Small intestine (tissue), 7 donors: ENCODE data around the gene KANK4. TPM values are rescaled to one million over a fixed set of nuclear protein-coding genes. Genes with fewer than 3 reads are reported as not detected.

Experiments used
- DNase-seq, 2 donors: peaks; one replicate each; pipeline versions ENCODE4 v3.0.0 to v3.0.0-alpha.2; 2013
- FAIRE-seq: peaks from 2 replicates; lab custom pipeline; 2012; peaks lifted over from hg19 to GRCh38; lab: Jason Lieb, UNC
- H3K27ac ChIP-seq, 3 donors: one replicate each; pipeline ENCODE4 v1.5.1; 2013; ENCODE audit warnings: low read length in 2 of 3, mild to moderate bottlenecking in 2 of 3, control low read depth in 1 of 3, inconsistent platforms in 1 of 3, low read depth in 1 of 3, moderate library complexity in 1 of 3
- H3K27me3 ChIP-seq, 3 donors: one replicate each; pipeline ENCODE4 v1.6.1; 2013; ENCODE audit warnings: low read length in 3 of 3, inconsistent platforms in 1 of 3; ENCODE audit not compliant: control insufficient read depth in 3 of 3, insufficient read depth in 3 of 3
- H3K36me3 ChIP-seq, 3 donors: one replicate each; pipeline ENCODE4 v1.6.1; 2013; ENCODE audit warnings: low read length in 3 of 3, inconsistent platforms in 1 of 3, low read depth in 1 of 3, mild to moderate bottlenecking in 1 of 3, moderate library complexity in 1 of 3; ENCODE audit not compliant: control insufficient read depth in 3 of 3, insufficient read depth in 2 of 3
- H3K4me1 ChIP-seq, 3 donors: one replicate each; pipeline ENCODE4 v1.6.1; 2013; ENCODE audit warnings: low read length in 2 of 3, inconsistent platforms in 1 of 3, low read depth in 1 of 3, mild to moderate bottlenecking in 1 of 3, moderate library complexity in 1 of 3; ENCODE audit not compliant: control insufficient read depth in 3 of 3, insufficient read depth in 2 of 3
- H3K4me3 ChIP-seq, 3 donors: one replicate each; pipeline ENCODE4 v1.5.1; 2013; ENCODE audit warnings: low read length in 3 of 3, control low read depth in 1 of 3, inconsistent platforms in 1 of 3, low read depth in 1 of 3, mild to moderate bottlenecking in 1 of 3, moderate library complexity in 1 of 3
- H3K9me3 ChIP-seq, 2 donors: one replicate each; pipeline ENCODE4 v1.6.1; 2013; ENCODE audit warnings: low read depth in 1 of 2, low read length in 1 of 2; ENCODE audit not compliant: control insufficient read depth in 2 of 2, insufficient read depth in 1 of 2
- WGBS, 3 donors: extraction: QIAGEN DNeasy Blood & Tissue Kit; methylation state at CpG; one replicate each; pipeline ENCODE4 v1.1.7; 2013; 5-methylcytosine and 5-hydroxymethylcytosine counted together
- polyA plus RNA-seq, 4 donors: library from polyadenylated mRNA; stranded (reverse) in 3 of 4; unstranded in 1 of 4; fragments of 200-250 nt in 3 of 4; fragments of 120-200 nt in 1 of 4; gene quantifications; one replicate each; pipeline versions ENCODE4 v1.2.1 to v1.2.3, GENCODE V29; 2013
- donor health status: healthy with polysubstance abuse.
- donor health status: control.
- donor health status: control.
- donor health status: Bipolar disorder and iron deficiency.
- donor health status: healthy.

The KANK4 gene
- polyA plus RNA-seq, 4 donors = 0.43 to 1.4 TPM; not detected in 2

DNA sequence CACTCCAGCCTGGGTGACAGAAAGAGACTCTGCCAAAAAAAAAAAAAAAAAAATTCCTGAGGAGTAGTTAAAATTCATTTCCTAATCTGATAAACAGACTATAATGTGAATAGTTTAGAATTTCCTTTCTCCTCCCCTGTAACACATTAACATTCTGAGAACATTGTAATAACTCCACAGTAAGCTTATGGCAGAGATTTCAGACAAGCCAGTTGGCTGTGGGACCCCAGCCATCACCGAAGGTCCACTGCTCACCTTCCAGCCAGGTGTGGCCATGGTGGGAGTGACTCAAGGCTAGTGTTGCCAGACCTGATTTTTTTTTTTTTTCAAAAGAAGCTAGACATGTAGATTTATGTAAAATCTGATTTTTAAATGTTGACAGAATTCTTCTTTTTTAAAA is 11.8 kb downstream of the KANK4 start:
- FAIRE-seq (no peak), DNase-seq (no peak)
- WGBS, 3 donors = 73 to 86% (median 80%) methylated on average over 1 of the region's 1 CpG
- no peak overlapping the region for H3K27ac ChIP-seq
- no peaks in the 10 kb centered on the region for H3K27me3 ChIP-seq
- no peak overlapping the region for H3K4me3 ChIP-seq
- peaks cover 0 to under 1% of the 10 kb centered on the region in 2 donors for H3K9me3 ChIP-seq
- no peaks in the 10 kb centered on the region for H3K4me1 ChIP-seq
- H3K36me3 ChIP-seq = no peaks in the 10 kb centered on the region

DNA sequence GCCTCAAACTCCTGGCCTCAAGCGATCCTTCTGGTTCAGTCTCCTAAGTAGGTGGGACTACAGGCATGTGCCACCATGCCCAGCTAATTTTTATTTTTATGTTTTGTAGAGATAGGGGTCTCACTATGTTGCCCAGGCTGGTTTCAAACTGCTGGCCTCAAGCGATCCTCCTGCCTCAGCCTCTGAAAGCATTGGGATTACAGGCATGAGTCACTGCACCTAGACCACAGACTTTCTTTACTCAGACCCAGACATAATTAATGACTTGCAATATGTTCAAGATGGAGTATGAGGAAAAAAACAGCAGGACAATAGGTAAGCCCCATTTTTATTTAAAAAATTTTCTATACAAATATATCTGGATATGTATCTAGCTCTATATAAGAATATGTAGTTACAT is 13.2 kb downstream of the KANK4 start:
- DNase-seq = no peak
- Histone ChIP-seq H3K4me3 (no peak overlapping the region), H3K27me3 (no peaks in the 10 kb centered on the region), H3K9me3 (no peaks in the 10 kb centered on the region), H3K4me1 (peaks cover 0 to 4% (median 0%) of the 10 kb centered on the region in 3 donors), H3K36me3 (no peaks in the 10 kb centered on the region), H3K27ac (no peak overlapping the region)
- FAIRE-seq = no peak
- 92 to 95% (median 93%) methylated on average over 2 of the region's 2 CpGs for WGBS, 3 donors

DNA sequence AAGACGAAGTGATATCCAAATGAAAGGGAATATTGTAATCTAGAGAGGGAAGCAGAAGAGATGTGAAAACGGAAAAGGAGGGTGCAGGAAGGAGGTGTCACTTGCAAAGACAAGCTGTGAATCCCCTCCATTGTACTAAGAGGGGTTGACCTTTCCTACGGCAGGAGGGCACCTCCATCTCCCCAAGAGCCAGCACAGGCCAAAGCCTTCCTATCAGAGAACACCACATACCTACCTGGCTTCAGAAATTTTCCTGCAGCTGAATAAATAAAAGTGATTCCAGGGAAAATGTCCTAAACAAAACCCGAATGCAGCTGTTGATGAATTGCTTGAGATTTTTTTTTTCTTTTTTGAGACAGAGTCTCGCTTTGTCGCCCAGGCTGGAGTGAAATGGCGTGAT is 14.3 kb downstream of the KANK4 start:
- Histone ChIP-seq H3K27me3 (no peaks in the 10 kb centered on the region), H3K27ac (no peak overlapping the region), H3K4me3 (no peak overlapping the region), H3K9me3 (no peaks in the 10 kb centered on the region), H3K4me1 (peaks cover 0 to 4% (median 0%) of the 10 kb centered on the region in 3 donors), H3K36me3 (no peaks in the 10 kb centered on the region)
- DNase-seq (no peak), FAIRE-seq (no peak)
- WGBS, 3 donors = 63 to 76% (median 69%) methylated on average over 7 of the region's 7 CpGs

DNA sequence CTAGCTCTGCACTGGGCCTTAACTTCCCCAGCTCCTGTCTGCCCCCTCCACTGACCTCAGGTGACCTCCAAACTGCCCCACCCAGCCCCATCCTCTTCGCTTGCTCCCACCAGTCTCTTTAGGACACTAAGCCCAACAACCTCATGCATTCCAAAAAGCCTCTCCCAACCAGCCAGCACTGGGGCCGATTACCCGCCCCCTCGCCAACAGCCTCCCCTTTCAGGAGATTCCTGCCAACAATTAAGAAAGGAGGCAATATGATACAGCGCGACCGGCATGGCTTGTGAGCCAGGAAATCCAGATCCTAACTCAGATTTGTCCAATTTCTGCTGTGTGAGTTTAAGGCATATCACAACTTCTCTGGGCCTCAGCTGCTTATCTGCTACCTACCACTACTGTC is 14.7 kb downstream of the KANK4 start:
- H3K9me3 ChIP-seq = no peaks in the 10 kb centered on the region
- FAIRE-seq = no peak
- H3K27me3 ChIP-seq = no peaks in the 10 kb centered on the region
- peaks cover 0 to 4% (median 0%) of the 10 kb centered on the region in 3 donors for H3K4me1 ChIP-seq
- H3K36me3 ChIP-seq = no peaks in the 10 kb centered on the region
- H3K4me3 ChIP-seq = no peak overlapping the region
- DNase-seq = no peak
- H3K27ac ChIP-seq = no peak overlapping the region
- 88 to 94% (median 93%) methylated on average over 7 of the region's 7 CpGs for WGBS, 3 donors

- no peak overlapping the region for H3K4me3 ChIP-seq
- H3K27me3 ChIP-seq = no peaks in the 10 kb centered on the region
- FAIRE-seq (no peak), DNase-seq (no peak)
- no peaks in the 10 kb centered on the region for H3K9me3 ChIP-seq
- H3K27ac ChIP-seq = no peak overlapping the region
- 73 to 85% (median 77%) methylated on average over 8 of the region's 8 CpGs for WGBS, 3 donors
- H3K36me3 ChIP-seq = no peaks in the 10 kb centered on the region
- peaks cover 0 to 4% (median 0%) of the 10 kb centered on the region in 3 donors for H3K4me1 ChIP-seq
Observed at GRCh38 chr1:62301726-62302390, 17.4 kb downstream of the KANK4 start.

DNA sequence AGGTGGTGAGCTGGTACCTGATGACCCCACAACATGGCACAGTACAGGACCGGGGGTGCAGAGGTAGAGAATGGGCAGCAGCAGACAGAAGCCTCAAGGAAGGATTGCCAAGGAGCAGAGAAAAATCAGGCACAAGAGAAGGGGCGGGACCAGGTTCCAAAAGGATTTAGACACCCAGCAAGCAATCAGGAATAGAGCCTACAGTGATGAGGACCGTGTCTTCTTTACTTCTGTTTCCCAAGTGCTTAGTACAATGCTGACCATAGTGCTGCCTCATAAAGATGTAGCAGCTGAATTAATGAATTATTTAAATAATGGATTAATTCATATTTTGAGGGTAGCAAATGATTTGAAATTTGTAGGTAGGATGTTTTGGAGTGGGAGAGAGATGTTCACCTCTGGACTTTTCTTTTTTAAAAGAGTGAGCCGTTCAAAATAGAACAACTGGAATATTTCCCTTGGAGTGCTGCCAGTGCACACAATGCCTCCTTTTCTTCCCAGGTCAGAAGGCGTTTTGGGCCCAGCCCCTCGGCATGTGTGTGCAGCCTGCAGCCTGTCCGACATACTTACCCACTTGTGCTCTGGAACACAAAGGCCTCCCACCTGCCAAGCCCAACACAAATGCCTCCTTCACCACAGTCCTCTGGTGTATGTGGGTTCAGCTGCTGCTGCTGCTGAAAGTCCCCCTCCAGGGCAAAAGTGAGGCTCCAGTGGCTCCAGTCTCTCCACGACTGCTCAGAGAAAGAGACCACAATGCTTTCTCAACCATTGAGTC is 19.6 kb downstream of the KANK4 start:
- peaks cover 0 to 2% (median 0%) of the 10 kb centered on the region in 3 donors for H3K27me3 ChIP-seq
- DNase-seq (no peak), FAIRE-seq (no peak)
- 40 to 59% (median 44%) methylated on average over 8 of the region's 8 CpGs for WGBS, 3 donors
- peaks cover 0 to 4% (median 0%) of the 10 kb centered on the region in 3 donors for H3K4me1 ChIP-seq
- H3K36me3 ChIP-seq = no peaks in the 10 kb centered on the region
- no peak overlapping the region for H3K4me3 ChIP-seq
- H3K27ac ChIP-seq = no peak overlapping the region
- no peaks in the 10 kb centered on the region for H3K9me3 ChIP-seq

DNA sequence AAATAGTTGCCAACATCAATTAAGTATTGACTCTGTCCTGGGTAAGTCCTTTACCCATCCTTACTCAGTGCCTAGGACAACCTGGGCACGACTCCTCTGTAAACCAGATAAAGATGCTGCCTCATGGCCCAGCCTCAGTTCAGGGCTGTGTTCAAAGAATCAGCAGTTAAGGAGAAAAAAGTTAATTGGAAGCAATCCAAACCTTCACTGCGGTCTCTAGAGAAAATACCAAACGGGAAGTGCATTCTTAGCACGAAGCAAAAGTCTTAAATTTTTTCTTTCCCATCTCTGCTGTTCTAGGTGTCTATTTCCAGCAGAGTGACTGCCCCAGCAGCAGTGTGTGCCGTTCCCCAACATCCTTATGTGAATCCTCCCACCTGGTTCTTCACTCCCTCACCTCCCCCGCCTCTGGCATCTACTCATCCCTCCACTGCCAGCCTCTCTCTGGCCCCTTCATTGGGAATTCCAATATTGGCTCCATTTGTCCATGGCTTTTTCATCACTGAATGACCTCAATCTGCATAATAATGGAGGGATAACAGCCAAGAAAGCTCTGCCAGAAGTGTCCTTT is 23.2 kb downstream of the KANK4 start:
- Histone ChIP-seq H3K36me3 (no peaks in the 10 kb centered on the region), H3K9me3 (no peaks in the 10 kb centered on the region), H3K27ac (no peak overlapping the region), H3K27me3 (peaks cover 0 to 2% (median 0%) of the 10 kb centered on the region in 3 donors), H3K4me1 (no peaks in the 10 kb centered on the region), H3K4me3 (no peak overlapping the region)
- FAIRE-seq (no peak), DNase-seq (no peak)
- 14 to 30% (median 21%) methylated on average over 6 of the region's 6 CpGs for WGBS, 3 donors

DNA sequence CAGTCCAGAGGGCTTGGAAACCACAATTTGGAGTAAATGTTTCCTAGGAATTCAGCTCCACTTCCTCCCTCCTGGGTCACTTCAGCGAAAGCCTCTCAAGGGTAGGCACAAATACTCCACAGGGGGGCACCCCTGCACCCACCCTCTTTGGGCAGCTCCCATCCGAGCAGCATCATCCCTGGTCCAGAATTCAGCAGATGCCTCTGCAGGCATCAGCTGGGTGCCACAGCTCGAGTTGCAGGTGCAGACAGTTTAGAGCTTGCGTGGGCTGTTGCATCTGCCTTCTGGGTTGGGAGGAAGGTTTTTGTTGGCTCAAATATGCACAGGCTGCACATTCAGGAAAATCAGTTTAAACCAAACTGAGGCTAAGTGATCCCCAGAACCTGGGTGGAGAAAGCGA is 25.0 kb downstream of the KANK4 start:
- FAIRE-seq (no peak), DNase-seq (no peak)
- 63 to 75% (median 71%) methylated on average over 5 of the region's 5 CpGs for WGBS, 3 donors
- Histone ChIP-seq H3K9me3 (no peaks in the 10 kb centered on the region), H3K4me1 (no peaks in the 10 kb centered on the region), H3K27ac (no peak overlapping the region), H3K4me3 (no peak overlapping the region), H3K36me3 (no peaks in the 10 kb centered on the region), H3K27me3 (peaks cover 0 to 2% (median 0%) of the 10 kb centered on the region in 3 donors)
